22Rv1 (cell line): ENCODE measurements around the gene PPP6R3.
"Not testable (repeated sequence)": the region's sequence is repeated elsewhere in the genome, so short reads cannot be mapped to it uniquely, and the experiment has no call there.

Experiments used
- H3K27ac ChIP-seq: fragments of 450-650 bp; 2 replicates; pipeline ENCODE4 v1.5.1; 2017
- CTCF ChIP-seq: fragments of 450-650 bp; IDR thresholded peaks from 2 replicates; pipeline ENCODE4 v1.5.1; 2017; ENCODE audit warnings: mild to moderate bottlenecking
- ZFX ChIP-seq: fragments of 450-650 bp; IDR thresholded peaks from 2 replicates; pipeline ENCODE4 v1.6.1; 2017; ENCODE audit warnings: antibody characterized with exemption, borderline replicate concordance

PPP6R3 gene

DNA sequence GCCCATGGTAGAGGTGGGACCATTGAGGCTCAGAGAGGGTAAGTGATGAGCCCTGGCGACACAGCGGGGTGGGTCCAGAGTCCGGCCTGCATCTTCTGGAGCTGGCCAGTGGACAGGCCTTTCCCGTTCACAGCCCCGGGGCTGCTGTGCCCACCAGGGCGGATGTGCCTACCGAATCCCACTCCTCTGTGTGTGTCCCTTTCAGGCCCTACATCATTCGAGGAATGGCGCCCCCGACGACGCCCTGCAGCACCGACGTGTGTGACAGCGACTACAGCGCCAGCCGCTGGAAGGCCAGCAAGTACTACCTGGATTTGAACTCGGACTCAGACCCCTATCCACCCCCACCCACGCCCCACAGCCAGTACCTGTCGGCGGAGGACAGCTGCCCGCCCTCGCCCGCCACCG lies 11.9 kb upstream of the PPP6R3 start:
- TF ChIP-seq CTCF = no peak
- TF ChIP-seq ZFX = no peak
- no peak overlapping the region for H3K27ac ChIP-seq

DNA sequence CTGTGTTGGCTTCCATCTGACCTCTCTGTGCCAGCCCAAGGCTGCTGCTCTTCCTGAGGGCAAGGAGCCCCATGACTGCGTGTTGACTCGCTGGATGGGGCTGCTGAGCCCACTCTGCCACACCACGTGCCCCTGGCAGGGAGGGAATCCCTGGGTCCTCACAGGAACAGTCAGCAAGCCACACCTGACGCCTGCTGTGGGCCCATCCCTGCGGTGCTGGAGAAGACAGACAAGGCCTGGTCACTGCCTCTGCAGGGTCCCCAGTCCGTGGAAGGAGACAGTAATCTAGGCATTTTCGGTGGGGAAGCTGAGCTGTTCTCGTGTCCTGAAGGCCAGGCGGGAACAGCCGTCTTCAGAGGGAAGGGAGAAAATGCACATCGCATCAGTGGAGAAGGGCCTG lies 10.6 kb upstream of the PPP6R3 start:
- no peak overlapping the region for H3K27ac ChIP-seq
- no peak for TF ChIP-seq ZFX
- no peak for TF ChIP-seq CTCF

DNA sequence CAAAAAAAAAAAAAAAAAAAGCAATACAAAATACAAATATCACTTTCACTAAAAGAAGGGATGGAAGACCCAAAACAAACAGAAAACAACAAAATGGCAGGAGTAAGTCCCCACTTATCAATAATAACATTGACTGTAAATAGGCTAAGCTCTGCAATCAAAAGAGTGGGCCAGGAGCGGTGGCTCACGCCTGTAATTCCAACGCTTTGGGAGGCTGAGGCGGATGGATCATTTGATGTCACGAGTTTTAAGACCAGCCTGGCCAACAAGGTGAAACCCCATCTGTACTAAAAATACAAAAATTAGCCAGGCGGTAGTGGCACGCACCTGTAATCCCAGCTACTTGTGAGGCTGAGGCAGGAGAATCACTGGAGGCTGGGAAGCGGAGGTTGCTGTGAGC lies 9.8 kb upstream of the PPP6R3 start:
- H3K27ac ChIP-seq = no peak overlapping the region
- TF ChIP-seq CTCF = no peak
- TF ChIP-seq ZFX = no peak

- TF ChIP-seq CTCF (no peak), ZFX (no peak)
- no peak overlapping the region for H3K27ac ChIP-seq
Measured at GRCh38 chr11:68454767-68455166, 5.8 kb upstream of the PPP6R3 start.

DNA sequence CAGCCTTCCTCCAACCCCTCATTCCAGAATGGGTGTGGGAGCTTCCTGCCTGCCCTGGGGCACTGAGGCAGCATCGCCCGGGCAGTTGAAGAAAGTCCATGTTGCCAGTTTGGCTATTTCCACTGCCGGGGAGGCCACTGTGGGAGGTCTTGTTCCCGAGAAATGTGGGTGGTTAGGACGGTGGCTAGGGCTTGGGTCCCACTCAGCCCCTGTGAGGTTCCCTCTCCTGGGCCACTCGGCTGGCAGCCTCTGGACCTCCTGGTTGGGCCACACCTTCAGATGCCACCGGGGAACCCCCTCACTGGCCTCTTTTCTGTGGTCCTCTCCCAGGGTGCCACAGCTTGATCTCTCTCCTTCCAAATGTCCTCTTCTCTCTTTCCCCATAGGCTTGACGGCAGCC lies 5.1 kb upstream of the PPP6R3 start:
- H3K27ac ChIP-seq = no peak overlapping the region
- TF ChIP-seq CTCF = no peak
- TF ChIP-seq ZFX = no peak

DNA sequence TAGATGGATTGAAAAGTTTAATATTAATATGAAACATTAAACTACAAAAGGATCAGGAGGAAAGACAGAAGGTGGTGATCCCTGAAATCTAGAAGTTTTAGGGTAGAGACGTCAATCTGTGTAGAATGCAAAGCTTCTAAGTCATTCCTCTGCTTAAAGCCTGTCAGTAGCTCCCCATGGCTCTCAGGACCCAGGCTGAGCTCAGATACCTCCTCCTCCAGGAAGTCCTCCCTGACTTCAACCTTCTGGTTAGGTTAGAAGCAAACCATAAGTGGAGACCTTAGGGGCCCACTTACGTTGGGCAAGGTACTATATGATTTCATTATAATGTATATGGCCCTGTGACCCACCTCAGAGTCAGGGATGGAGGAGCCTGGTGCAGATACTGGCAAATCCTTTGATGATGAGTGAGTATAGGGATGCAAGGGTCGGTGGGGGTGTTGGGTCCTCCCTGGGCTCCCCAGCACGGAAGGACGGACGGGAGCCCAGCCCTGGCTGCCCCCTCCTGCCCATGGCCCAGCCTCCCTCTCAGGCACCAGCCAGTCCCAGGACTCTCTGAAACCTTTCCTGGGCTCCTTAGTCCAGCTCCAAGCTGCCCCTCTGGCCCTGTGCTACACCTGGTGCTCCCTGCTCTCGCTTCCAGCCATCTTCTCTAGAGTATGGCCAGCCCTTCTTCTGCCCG lies 3.2 kb upstream of the PPP6R3 start:
- H3K27ac ChIP-seq = no peak overlapping the region
- TF ChIP-seq ZFX = no peak
- TF ChIP-seq CTCF = no peak

DNA sequence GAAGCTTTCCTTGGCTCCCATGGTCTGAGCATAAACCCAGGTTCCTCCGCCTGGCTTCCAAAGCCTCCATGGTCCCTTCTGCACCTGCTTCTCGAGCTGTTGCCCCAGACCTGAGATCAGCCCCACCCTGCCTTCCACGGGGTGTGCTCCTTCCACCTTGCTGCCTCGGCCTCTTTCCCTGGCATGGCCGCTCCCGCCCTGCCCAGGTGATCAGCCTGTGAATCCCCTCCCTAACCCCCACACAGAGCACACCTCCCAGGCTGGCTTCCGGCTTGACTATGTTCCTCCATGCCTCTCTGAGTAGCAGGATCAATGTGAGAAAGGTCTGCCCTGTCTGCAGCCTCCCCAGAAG lies 2.7 kb upstream of the PPP6R3 start:
- no peak for TF ChIP-seq CTCF
- no peak for TF ChIP-seq ZFX
- H3K27ac ChIP-seq = no peak overlapping the region

DNA sequence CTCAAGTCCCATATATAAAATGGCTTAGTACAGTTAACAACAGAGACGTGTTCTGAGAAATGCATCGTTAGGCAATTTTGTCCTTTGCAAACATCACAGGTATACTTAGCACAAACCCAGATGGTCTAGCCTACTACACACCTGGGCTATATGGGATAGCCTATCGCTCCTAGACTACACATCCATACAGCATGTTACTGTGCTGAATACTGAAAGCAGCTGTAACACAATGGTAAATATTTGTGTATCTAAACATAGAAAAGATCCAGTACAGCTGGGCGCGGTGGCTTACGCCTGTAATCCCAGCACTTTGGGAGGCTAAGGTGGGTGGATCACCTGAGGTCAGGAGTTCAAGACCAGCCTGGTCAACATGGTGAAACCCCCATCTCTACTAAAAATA lies 2.2 kb upstream of the PPP6R3 start:
- not testable (repeated sequence) for H3K27ac ChIP-seq
